Adrenal gland (tissue), 12 donors: Measurements from ENCODE around the gene TLX1. TPM values are rescaled to one million over a fixed set of nuclear protein-coding genes. Genes with fewer than 3 reads are reported as not detected.

Experiments used
- DNase-seq, 7 donors: peaks; one replicate each; pipeline ENCODE4 v3.0.0-alpha.2; 2019 to 2020
- H3K27ac ChIP-seq, 5 donors: fragments of 200-600 bp; sonication (generic) in 4 of 5; 1 replicate in 3 of 5; 2 replicates in 2 of 5; pipeline versions ENCODE4 v1.5.1 to v1.8.0; 2016 to 2020; ENCODE audit warnings: mild to moderate bottlenecking in 1 of 5
- H3K27me3 ChIP-seq: fragments of 200-600 bp; 2 replicates; pipeline ENCODE4 v1.8.0; 2021
- H3K36me3 ChIP-seq, 2 donors: fragments of 200-600 bp; replicated peaks in 1 of 2; 1 replicate in 1 of 2; 2 replicates in 1 of 2; pipeline versions ENCODE4 v1.5.1 to v1.8.0; 2018 to 2022
- H3K4me1 ChIP-seq, 2 donors: fragments of 200-600 bp; replicated peaks in 1 of 2; 1 replicate in 1 of 2; 2 replicates in 1 of 2; pipeline versions ENCODE4 v1.5.1 to v1.8.0; 2018 to 2021
- H3K4me3 ChIP-seq, 4 donors: fragments of 200-600 bp; sonication (generic) in 3 of 4; one replicate each; pipeline ENCODE4 v1.5.1; 2016 to 2018
- H3K9me3 ChIP-seq, 3 donors: fragments of 200-600 bp; sonication (generic) in 1 of 3; replicated peaks in 1 of 3; 1 replicate in 2 of 3; 2 replicates in 1 of 3; pipeline versions ENCODE4 v1.5.1 to v1.8.0; 2016 to 2021
- POLR2A ChIP-seq, 2 donors: fragments of 450-650 bp; IDR thresholded peaks; one replicate each; pipeline ENCODE4 v1.6.1; 2017; ENCODE audit warnings: antibody characterized with exemption in 2 of 2, mild to moderate bottlenecking in 2 of 2, moderate library complexity in 1 of 2
- WGBS, 4 donors: extraction: QIAGEN DNeasy Blood & Tissue Kit in 2 of 4; methylation state at CpG; one replicate each; pipeline versions ENCODE4 v1.1.5 to v1.1.7; 2013 to 2017; 5-methylcytosine and 5-hydroxymethylcytosine counted together
- intact Hi-C, 2 donors: fragments of 100-400 bp; cut with DNase I; formaldehyde crosslinking; loops; one replicate each; pipeline versions ENCODE4 v1.14.1 to v1.15.0; 2022 to 2023
- polyA plus RNA-seq, 3 donors: library from polyadenylated mRNA; stranded (reverse); fragments of 200-250 nt in 2 of 3; fragments of 350-450 nt in 1 of 3; fragmentation: Illumina TruSeq in 1 of 3; extraction: RNeasy Lipid Tissue Mini Kit (QIAGEN cat#74804) in 1 of 3; gene quantifications; one replicate each; pipeline ENCODE4 v1.2.3, GENCODE V29; 2013 to 2014
- total RNA-seq, 9 donors: library from RNA; depleted of rRNA in 4 of 9; stranded (reverse); fragments of >200 nt in 4 of 9; fragments of 120-200 nt in 1 of 9; fragmentation: NEBNext Ultra II Directional in 1 of 9; extraction: Animal tissue kit (Norgen Biotek cat#: 25700) in 1 of 9; gene quantifications; one replicate each; pipeline versions ENCODE4 v1.1.0 to v1.2.4, GENCODE V29; 2013 to 2023
- TF ChIP-seq, protein P1 (sequence below), 6 experiments: fragments of 450-650 bp in 4 of 6; fragments of 200-600 bp in 2 of 6; sonication (generic) in 1 of 6; IDR thresholded peaks; 1 replicate in 5 of 6; 2 replicates in 1 of 6; pipeline versions ENCODE4 v1.5.1 to v1.8.0; 2016 to 2021; ENCODE audit warnings: antibody characterized with exemption in 6 of 6, mild to moderate bottlenecking in 2 of 6, moderate library complexity in 1 of 6
- donor health status: healthy with polysubstance abuse.
- donor health status: Bipolar disorder and iron deficiency.
- donor health status: DM: yes; HTN: yes; CAD: no.
- donor health status: DM: no; HTN: no; CAD: no.
- donor health status: DM: no; HTN: no; CAD: no.
- donor health status: DM: yes; HTN: yes; CAD: no.

TLX1 gene
- total and polyA plus RNA-seq, 12 donors = not detected

DNA sequence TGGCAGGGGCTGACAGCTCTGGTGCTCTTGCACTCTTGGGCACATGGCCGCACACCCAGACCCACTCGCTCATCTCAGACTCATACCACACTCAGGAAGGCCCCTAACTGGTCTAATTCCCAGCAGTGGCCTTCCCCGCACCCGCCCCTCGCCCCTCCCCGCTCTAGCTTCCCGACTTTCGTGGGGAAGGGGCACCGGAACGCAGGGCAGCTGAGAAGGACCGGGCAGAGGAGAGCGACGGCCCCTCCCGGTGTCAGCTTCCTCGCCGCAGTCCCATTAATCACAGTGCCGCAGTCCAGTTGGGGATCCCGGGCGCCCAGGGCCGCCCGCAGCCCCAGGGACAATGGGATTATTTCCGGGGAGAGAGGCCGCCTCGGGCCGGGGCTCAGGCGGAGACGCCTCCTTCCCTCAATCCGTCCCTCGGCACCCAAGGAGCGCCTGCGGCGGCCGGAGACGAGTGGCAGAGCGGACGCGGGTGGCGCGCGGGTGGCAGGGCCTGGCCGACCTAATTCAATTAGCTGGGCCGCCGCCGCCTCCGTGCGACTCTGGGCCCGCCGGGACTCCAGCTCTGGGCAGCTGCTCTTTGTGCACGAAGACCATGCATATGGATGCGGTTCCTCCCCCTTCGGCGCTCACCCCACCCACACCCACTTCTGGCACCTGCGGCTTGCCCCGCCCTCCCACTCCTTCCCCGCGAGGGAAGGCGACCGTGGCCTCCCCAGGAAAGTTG is 7.8 kb upstream of the TLX1 start:
- Histone ChIP-seq H3K4me3 (no peak overlapping the region), H3K4me1 (peaks cover 0 to 18% of the 10 kb centered on the region in 2 donors), H3K9me3 (no peaks in the 10 kb centered on the region), H3K36me3 (no peaks in the 10 kb centered on the region), H3K27me3 (peaks cover 73% of the 10 kb centered on the region), H3K27ac (no peak overlapping the region)
- TF ChIP-seq, protein P1, sequence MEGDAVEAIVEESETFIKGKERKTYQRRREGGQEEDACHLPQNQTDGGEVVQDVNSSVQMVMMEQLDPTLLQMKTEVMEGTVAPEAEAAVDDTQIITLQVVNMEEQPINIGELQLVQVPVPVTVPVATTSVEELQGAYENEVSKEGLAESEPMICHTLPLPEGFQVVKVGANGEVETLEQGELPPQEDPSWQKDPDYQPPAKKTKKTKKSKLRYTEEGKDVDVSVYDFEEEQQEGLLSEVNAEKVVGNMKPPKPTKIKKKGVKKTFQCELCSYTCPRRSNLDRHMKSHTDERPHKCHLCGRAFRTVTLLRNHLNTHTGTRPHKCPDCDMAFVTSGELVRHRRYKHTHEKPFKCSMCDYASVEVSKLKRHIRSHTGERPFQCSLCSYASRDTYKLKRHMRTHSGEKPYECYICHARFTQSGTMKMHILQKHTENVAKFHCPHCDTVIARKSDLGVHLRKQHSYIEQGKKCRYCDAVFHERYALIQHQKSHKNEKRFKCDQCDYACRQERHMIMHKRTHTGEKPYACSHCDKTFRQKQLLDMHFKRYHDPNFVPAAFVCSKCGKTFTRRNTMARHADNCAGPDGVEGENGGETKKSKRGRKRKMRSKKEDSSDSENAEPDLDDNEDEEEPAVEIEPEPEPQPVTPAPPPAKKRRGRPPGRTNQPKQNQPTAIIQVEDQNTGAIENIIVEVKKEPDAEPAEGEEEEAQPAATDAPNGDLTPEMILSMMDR (IDR thresholded peaks at IDR 0.05) = no peak
- TF ChIP-seq POLR2A (IDR thresholded peaks at IDR 0.05) = no peak
- DNase-seq = no peak
- intact Hi-C loops = no loop called here
- WGBS, 4 donors = 3 to 7% (median 4%) methylated on average over 11 to 58 of the region's 58 CpGs

DNA sequence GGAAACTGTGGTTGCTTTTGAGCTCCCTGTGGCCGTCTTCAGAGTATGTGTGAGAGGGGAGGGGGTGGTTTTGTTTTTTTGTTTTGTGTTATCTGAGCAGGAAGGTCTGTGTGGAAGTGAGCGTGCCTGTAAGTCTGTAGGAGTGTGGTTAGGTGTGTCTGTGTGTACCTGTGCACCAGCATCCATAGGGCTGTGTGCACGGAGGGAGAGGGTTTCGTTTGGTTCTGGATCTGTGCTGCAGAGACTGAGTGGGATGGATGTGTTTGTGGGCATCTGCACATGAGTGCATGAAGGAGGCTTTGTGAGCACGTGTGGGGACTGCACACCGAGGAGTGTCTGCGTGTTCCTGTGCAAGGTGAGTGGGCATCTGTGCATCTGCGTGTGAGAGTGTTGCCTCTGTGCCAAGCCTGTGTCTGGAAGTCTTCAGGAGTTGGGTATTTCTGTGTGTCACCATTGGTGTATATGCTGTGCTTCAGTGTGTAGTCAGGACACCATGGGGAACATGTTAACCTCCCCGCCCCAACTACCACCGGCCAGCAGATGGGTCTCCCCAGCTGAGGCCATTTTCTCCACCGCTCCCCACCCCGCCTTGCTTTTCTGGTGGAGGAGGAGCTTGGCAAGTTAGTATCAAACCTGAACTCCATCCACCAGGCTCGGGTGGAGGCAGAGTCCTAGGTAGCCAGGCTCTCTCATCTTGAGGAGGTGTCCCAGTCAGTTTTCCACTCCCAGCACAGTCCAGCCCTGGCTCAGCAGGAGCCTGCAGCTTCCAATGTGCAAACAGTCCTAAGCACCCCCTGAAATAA is 7.1 kb upstream of the TLX1 start:
- peaks cover 0 to 18% of the 10 kb centered on the region in 2 donors for H3K4me1 ChIP-seq
- DNase-seq = no peak
- no peak overlapping the region for H3K4me3 ChIP-seq
- H3K27ac ChIP-seq = no peak overlapping the region
- 42 to 52% (median 43%) methylated on average over 13 of the region's 13 CpGs for WGBS, 4 donors
- H3K36me3 ChIP-seq = no peaks in the 10 kb centered on the region
- intact Hi-C loops = no loop called here
- H3K27me3 ChIP-seq = peaks cover 80% of the 10 kb centered on the region
- H3K9me3 ChIP-seq = no peaks in the 10 kb centered on the region
- no peak for TF ChIP-seq POLR2A (IDR thresholded peaks at IDR 0.05)
- TF ChIP-seq, protein P1 (IDR thresholded peaks at IDR 0.05) = no peak

DNA sequence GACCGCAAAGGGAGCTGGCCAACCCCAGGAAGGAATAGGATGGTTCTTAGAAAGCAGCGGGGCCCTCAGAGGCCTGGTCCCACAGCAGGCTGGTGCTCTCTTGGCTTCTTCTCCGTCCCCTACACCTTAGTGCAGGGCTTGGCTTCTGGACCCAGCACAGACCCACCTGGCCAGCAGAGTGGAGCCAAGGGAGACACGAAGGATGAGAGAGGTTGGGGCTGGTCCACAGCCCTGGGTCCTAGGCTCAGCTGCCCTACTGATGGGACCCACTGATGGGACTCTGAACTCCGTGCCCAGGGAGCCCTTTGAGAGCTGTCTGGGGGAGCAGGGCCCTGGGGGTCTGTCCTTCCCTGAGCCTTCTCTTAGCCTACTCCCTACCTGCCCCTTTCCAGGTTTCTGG is 6.2 kb upstream of the TLX1 start:
- intact Hi-C loops = no loop called here
- peaks cover 0 to 18% of the 10 kb centered on the region in 2 donors for H3K4me1 ChIP-seq
- no peak for TF ChIP-seq POLR2A (IDR thresholded peaks at IDR 0.05)
- TF ChIP-seq, protein P1 (IDR thresholded peaks at IDR 0.05) = no peak
- 76 to 85% (median 81%) methylated on average over 2 to 5 of the region's 5 CpGs for WGBS, 4 donors
- no peaks in the 10 kb centered on the region for H3K9me3 ChIP-seq
- H3K27ac ChIP-seq = no peak overlapping the region
- peaks cover 88% of the 10 kb centered on the region for H3K27me3 ChIP-seq
- DNase-seq = no peak
- H3K4me3 ChIP-seq = no peak overlapping the region
- H3K36me3 ChIP-seq = no peaks in the 10 kb centered on the region
